NCI-H526 treated with DMSO at 0.1 percent for 48 hours (cell line): Measurements from ENCODE around the gene PEX14.

Experiments
- DNase-seq: peaks from one replicate; lab custom pipeline; 2025; lab: John Stamatoyannopoulos, UW

PEX14 gene

DNA sequence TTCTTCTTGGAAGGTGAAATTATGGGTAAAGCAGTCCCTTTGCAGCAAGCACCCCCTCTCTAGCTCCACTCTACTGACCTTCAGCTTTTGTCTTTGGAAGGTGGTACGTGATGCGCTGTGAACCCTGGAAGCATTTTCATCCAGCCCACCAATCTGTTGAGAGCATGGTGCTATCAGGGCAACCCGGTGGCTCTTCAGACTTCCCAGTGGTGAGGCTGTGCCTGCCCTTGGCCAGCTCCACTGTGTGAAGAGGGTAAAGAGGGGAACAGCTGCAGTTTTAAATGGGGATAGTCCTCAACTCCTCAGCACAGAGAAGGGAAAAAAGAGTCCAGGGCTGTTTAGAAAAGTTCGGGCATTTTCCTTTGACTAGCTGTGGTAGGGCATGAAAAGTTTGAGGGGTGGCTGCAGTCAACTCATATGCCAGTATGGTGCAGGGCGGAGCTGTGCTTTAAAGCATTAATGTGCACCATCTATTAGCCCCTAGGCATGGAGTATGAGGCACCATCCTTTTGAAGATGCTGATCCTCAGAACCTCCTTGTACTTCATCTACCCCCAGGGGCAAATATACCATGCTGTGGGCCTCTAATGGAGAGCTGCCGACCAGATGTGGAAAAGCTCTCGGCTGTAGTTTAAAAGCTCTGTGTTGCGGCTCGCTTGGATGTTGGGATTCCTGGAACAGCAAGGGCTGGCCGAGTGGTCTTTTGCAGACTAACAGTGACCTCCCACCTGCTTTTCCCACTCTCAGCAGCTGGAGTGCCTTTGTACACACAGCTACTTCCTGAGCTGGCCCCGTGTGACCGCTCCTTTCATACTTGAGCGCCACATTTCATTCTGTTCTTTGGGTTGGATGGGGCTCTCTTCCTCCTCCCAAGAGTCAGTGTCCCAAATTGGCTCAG lies 123.0 kb downstream of the PEX14 start:
- DNase-seq = no peak

GRCh38 chr1:10598389-10598702 lies 123.6 kb downstream of the PEX14 start:
- DNase-seq = no peak

- DNase-seq = no peak
Observed at GRCh38 chr1:10599194-10599861, 124.6 kb downstream of the PEX14 start.

DNA sequence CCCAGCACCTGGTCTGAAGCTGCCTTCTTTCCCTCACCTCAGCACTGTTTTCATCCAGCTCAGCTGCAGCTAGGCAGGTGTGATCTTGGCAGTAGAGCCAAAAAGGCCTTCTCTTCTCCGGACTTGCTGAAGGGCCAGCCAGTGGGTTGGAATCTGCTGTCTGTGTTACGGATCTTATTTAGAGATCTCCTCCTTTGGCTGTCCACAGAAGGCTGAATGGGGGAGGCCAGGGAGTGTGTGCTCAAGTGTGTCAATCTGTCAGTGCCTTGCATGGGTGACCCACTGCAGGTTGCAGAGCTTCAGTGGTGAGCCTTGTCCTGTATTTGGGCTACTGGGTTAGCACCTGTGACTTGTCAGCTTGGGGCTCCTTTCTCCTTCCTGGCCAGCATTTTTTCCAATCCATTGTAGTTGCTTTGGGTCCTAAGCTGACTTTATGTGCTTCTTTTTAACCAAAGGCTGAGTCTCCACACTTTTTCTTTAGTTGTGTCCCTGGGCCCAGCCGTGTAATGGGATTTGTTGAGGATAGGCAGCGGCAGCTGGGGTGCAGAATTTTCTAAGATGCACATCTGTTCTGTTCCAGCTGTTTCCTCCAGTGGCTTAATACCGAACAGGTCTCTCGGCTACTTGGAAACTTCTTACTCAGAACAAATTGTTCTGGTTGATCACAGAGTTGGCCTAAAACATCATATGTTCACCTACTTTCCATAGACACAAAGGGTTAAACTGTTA lies 126.8 kb downstream of the PEX14 start:
- DNase-seq = no peak

GRCh38 chr1:10602936-10603335 lies 128.2 kb downstream of the PEX14 start:
- DNase-seq = no peak

DNA sequence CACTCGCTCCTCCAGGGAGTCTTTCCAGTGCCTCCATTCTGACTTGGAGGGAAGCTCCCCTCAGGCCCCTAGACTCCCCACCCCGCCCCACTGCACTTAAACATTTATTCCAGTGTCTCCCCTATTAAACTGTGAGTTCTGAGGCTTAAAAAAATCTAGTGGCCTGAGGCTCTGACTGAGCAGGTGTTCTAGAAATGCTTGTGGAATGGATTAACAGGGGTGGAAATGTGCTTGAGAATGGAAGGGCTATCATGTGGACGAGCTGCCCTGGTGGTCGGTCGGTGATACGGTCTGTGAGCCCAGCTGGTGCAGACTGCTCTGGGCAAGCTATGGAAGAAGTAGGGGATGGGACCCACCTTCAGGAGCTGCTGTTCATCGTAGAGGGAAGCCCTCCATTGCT lies 130.2 kb downstream of the PEX14 start:
- DNase-seq = no peak

- no peak for DNase-seq
Observed at GRCh38 chr1:10606064-10606463, 131.3 kb downstream of the PEX14 start.

DNA sequence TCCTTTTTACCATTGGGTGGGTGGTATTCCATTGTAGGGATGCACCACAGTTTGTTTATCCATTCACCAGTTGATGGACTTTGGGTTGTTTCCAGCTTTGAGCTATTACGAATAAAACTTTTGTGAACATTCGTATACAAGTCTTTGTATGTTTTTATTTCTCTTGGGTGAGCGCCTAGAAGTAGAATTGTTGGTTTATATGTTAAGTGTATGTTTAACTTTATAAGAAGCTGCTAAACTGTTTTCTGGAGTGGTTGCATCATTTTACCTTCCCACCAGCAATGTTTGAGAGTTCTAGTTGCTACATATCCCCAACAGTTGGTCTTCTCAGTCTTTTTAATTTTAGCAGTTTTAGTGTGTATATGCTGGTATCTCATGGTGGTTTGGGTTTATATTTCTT lies 132.5 kb downstream of the PEX14 start:
- no peak for DNase-seq

GRCh38 chr1:10608690-10609089 lies 133.9 kb downstream of the PEX14 start:
- DNase-seq = no peak

- DNase-seq = no peak
Observed at GRCh38 chr1:10610901-10611600, 136.3 kb downstream of the PEX14 start.

- no peak for DNase-seq
Observed at GRCh38 chr1:10612436-10613160, 137.8 kb downstream of the PEX14 start.

DNA sequence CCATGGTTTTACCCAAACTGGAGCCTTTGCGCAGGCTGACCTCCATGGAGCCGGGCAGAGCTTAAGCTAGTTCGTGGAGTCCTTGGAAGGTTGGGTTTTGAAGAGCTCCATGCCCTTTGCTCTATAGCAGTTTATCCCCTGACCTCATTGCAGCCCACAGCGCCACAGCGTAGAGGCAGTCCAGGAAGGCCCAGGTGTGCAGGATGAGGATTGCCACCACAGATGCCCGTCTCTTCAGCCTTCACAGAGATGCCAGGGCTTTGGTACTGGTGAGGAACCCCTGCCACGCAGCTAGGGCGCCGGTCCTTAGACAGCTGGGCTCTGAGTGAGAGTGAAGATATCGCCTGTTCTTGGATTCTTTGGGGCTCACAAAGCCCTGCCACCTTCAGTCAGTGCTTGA lies 138.6 kb downstream of the PEX14 start:
- DNase-seq = no peak

DNA sequence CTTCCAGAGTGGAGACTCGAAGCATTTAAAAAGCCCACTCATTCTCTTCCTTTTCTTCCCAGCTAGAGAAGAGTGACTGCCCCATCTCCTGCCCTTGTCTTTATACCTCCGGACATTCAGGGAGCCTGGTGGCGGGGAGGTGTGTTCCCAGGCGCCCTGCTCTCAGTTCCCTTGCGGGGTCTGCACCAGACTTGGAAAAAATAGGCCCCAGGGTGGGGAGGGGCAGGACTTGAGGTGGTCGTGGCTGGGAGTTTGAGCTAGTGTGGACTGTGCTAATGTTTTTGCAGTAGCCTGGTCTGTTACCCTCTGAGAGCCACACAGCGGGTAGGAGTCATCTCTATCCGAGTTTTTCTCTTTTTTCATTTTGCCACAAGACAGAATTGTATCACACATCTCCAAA lies 139.1 kb downstream of the PEX14 start:
- no peak for DNase-seq

DNA sequence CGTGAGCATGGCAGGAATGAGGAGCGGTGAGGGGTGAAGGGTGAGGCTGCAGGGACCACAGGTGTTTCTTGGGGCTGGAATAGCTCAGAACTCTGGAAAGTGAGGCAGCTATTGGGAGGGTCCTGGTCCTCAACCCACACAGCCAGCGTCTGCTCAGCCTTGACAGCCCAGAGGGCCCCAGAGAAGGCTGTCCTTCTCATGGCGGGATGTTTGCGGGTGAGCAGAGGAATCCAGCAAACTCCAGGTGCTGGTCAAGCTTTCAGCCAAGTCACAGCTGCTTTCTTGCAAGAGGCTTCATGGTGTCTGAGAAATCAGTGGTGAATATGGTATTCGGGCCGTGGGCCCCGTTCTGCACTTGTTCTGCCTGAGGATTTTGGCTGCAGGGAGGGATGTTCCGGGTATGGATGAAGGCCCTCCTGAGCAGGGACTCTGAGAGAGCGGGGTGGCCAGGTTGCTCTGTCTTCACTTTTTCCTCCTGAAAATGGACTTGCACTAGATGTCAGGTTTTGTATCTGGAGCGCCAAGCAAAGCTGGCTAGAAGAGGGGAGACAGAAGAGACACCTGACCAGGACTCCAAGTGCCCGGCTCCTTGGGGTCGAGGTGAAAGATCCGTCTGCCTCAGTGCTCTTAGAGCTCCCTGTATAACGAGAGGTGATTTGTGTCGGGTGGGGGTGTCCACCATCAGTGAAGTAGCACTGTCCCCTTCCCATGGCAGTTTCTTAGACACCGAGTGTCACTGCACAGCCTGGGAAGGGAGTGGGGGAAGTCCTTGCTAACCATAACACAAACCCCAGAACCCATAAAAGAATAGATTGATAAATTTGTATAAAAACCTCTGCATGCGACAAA lies 139.9 kb downstream of the PEX14 start:
- no peak for DNase-seq

GRCh38 chr1:10615332-10615731 lies 140.6 kb downstream of the PEX14 start:
- no peak for DNase-seq

DNA sequence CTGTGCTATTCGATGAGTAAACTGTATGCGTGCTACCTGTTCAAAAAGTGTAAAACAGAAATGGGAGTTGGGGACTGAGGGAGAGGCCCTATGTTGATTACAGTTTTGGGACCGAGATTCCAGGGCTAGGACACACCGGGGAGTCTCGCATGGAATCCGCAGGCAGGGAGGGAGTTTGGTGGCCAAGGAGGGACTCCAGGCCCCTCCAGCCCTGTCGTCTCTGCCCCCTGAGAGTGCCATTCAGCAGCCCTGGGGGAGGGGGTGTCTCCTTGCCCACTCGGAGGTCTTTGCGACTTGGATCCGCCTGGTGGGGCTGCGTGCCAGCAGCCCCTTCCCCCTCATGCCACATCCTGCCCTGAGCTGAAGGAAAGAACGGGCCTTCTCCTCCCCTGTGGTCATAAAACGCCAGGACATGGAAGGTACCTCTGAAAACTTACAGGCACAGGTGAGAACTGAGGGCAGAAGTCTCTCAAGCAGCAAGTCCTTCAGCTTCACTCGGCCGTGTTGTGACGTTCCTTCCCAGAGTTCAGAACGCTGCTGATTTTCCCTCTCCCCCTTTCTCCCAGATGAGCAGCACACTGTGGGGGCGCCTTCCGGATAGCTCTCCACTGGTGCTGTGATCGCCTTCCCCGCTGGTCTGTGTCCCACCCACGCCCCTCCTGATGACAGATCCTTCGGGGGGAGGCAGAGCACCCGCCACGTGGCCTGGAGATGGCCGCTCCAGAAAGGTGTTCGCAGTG lies 141.4 kb downstream of the PEX14 start:
- DNase-seq = no peak

- no peak for DNase-seq
Observed at GRCh38 chr1:10616696-10617095, 141.9 kb downstream of the PEX14 start.

DNA sequence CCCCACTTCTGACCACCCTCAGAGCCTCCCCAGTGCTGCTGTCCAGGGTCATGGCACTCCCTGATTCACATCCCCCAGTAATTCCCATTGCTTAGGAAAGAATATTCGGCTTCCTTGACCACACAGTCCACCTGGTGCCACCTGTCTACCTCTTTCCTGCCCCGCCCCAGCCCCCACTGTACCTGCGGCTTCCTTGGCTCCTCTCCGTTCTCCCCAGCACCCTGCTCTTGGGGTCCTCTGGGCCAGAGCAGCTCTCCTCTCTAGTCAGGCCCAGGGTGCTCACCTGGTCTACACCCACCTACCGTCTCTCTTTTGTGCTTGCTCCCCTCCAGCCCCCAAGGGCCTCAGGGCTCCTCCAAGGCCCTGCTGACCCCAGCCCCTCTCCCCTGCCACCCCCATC lies 142.6 kb downstream of the PEX14 start:
- no peak for DNase-seq

DNA sequence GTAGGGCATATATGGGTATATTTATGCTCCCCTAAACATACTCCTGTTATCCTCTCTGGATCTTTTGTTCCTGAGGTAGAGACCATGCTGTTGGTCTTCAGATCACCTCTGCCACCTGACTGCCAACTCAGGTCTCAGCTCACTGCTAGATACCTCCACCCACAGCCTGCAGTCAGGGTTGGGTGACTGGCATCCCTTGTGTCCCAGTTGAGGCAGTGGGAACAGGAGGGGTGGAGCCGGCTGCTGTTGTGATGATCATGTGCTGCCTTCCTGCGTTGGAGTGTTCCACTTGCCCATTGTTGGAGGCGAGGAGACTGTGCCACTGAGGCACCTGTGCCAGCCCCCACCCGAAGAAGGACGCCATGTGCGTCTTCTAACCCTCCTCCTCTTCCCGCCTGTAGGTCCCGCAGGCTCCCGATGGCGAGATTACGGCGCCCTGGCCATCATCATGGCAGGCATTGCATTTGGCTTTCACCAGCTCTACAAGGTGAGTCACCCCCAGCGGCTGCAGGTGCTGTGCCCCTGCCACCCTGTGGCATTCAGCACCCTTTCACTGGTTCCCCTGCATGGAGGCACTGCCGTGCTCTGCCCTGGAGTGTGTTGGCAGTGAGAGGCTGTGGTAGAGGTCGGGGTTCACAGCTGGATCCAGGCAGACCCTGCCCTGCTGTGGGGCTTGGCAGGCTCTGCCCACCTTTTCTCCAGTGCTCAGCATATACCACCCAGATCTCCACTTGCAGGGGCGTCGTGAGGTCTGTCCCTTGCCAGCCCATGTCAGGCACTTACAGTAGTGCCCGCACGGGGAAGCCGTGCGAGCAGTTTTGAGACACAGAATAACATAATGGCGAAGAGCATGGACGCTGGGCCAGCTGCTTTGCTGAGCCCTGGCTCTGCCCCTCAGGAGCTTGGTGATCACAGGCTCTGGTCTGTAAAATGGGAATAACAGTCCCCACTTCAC lies 143.5 kb downstream of the PEX14 start:
- no peak for DNase-seq
